Ishikawa (cell line): ENCODE measurements around the gene NSMCE1.

ENCODE experiments used
- CEBPB ChIP-seq: IDR thresholded peaks from 2 replicates; pipeline ENCODE4 v1.6.1; 2012
- CREB1 ChIP-seq: IDR thresholded peaks from 2 replicates; pipeline ENCODE4 v1.6.1; 2012; ENCODE audit warnings: low read depth
- EGR1 ChIP-seq: IDR thresholded peaks from 2 replicates; pipeline ENCODE4 v1.6.1; 2012
- EP300 ChIP-seq: IDR thresholded peaks from 2 replicates; pipeline ENCODE4 v1.6.1; 2012; ENCODE audit warnings: borderline replicate concordance
- FOXM1 ChIP-seq: IDR thresholded peaks from 2 replicates; pipeline ENCODE4 v1.6.1; 2012; ENCODE audit warnings: low read depth, borderline replicate concordance
- NFIC ChIP-seq: IDR thresholded peaks from 2 replicates; pipeline ENCODE4 v1.6.1; 2012
- RAD21 ChIP-seq: IDR thresholded peaks from 2 replicates; pipeline ENCODE4 v1.6.1; 2012; ENCODE audit warnings: low read depth
- TAF1 ChIP-seq: IDR thresholded peaks from 2 replicates; pipeline ENCODE4 v1.6.1; 2012; ENCODE audit warnings: low read depth, mild to moderate bottlenecking
- TCF12 ChIP-seq: IDR thresholded peaks from 2 replicates; pipeline ENCODE4 v1.6.1; 2012; ENCODE audit warnings: low read depth
- YY1 ChIP-seq: IDR thresholded peaks from 2 replicates; pipeline ENCODE4 v1.6.1; 2012; ENCODE audit warnings: low read depth
- ZBTB7A ChIP-seq: IDR thresholded peaks from 2 replicates; pipeline ENCODE4 v1.6.1; 2012; ENCODE audit warnings: low read depth
- TF ChIP-seq, protein P1 (sequence below): IDR thresholded peaks from 2 replicates; pipeline ENCODE4 v1.6.1; 2012
- TF ChIP-seq, protein P2 (sequence below): IDR thresholded peaks from 2 replicates; pipeline ENCODE4 v1.6.1; 2012; ENCODE audit warnings: low read depth, mild to moderate bottlenecking

DNA sequence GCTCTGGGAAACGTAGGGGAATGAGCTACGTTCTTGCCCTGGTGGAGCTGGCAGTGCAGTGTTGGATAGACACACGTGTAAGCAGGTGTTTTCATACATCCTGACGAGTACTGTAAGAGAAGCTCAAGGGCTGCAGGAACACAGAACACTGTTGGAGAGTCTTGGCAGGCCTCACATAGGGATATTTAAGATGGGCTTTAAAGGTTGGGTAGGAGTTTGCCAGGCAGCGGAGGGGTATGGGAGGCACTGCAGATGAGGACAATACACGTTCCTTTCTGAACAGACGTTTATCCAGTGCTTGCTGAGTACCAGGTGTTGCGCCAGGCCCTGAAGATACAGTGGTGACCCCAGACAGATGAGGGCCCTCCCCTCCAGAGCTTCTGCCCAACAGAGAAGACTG lies 59.0 kb downstream of the NSMCE1 start:
- TF ChIP-seq CREB1 (no peak), CEBPB (no peak), EP300 (no peak), RAD21 (no peak), NFIC (no peak), EGR1 (no peak), YY1 (no peak), FOXM1 (no peak), TAF1 (no peak), ZBTB7A (no peak), TCF12 (no peak)
- TF ChIP-seq, protein P1, sequence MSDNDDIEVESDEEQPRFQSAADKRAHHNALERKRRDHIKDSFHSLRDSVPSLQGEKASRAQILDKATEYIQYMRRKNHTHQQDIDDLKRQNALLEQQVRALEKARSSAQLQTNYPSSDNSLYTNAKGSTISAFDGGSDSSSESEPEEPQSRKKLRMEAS = no peak
- TF ChIP-seq, protein P2, sequence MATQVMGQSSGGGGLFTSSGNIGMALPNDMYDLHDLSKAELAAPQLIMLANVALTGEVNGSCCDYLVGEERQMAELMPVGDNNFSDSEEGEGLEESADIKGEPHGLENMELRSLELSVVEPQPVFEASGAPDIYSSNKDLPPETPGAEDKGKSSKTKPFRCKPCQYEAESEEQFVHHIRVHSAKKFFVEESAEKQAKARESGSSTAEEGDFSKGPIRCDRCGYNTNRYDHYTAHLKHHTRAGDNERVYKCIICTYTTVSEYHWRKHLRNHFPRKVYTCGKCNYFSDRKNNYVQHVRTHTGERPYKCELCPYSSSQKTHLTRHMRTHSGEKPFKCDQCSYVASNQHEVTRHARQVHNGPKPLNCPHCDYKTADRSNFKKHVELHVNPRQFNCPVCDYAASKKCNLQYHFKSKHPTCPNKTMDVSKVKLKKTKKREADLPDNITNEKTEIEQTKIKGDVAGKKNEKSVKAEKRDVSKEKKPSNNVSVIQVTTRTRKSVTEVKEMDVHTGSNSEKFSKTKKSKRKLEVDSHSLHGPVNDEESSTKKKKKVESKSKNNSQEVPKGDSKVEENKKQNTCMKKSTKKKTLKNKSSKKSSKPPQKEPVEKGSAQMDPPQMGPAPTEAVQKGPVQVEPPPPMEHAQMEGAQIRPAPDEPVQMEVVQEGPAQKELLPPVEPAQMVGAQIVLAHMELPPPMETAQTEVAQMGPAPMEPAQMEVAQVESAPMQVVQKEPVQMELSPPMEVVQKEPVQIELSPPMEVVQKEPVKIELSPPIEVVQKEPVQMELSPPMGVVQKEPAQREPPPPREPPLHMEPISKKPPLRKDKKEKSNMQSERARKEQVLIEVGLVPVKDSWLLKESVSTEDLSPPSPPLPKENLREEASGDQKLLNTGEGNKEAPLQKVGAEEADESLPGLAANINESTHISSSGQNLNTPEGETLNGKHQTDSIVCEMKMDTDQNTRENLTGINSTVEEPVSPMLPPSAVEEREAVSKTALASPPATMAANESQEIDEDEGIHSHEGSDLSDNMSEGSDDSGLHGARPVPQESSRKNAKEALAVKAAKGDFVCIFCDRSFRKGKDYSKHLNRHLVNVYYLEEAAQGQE = no peak
